HG02852 (cell line): ENCODE data around the gene PICALM.
"Not testable (repeated sequence)": the region's sequence is repeated elsewhere in the genome, so short reads cannot be mapped to it uniquely, and the experiment has no call there.

Source experiments
- ATAC-seq: cut with Tn5 transposase; IDR thresholded peaks from one replicate; pipeline ENCODE4 v1.9.1; 2021; ENCODE audit warnings: mild to moderate bottlenecking, moderate library complexity; ENCODE audit not compliant: unreplicated experiment

The PICALM gene

DNA sequence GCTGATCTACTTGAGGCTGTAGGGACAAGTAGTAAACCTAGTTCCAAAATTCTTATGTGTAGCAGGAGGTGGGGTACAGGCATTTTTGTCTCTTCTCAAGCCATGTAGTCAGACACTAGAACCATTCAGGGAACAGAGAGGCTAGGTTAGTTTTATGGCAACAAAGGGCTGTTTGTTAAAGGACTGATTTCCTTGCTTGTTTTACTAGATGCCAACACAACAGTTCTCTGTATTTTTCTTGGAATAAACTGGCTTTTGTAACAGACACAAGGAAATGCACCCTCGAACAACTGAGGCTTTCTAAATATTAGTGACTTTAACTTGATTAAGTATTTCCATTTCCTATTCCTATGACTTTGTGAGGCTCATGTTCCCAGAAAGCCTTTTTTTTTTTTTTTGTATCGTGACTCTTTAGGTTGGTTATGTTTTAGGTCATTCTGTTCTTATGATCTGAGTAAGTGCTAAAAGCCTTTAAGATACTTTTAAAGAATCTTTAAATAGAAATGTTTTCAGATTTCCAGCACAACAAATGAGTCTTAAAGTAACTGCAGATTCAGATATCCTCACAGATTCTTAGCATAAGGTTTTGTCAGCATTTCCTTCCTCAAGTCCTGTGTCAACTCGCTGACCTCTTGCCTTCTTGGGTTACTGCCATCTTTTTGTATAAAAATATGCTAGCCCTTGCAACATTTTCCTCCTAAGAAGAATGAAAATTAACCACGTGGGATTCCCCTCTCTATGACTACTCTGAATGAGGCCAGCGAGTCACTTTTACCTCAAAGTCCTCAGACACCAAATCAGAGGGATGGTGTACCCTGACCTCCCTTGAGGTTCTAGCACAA is 121.2 kb downstream of the PICALM start:
- ATAC-seq: no peak

GRCh38 chr11:85946221-85946620 is 122.7 kb downstream of the PICALM start:
- ATAC-seq: no peak

- ATAC-seq: no peak
These were observed 123.1 kb downstream of the PICALM start for GRCh38 chr11:85945788-85946187.

GRCh38 chr11:85945296-85945695 is 123.6 kb downstream of the PICALM start:
- no peak for ATAC-seq

- peak; percentile 68 for ATAC-seq
These were observed 127.4 kb downstream of the PICALM start for GRCh38 chr11:85941380-85941973.

GRCh38 chr11:85939099-85940015 is 129.5 kb downstream of the PICALM start:
- ATAC-seq: no peak

DNA sequence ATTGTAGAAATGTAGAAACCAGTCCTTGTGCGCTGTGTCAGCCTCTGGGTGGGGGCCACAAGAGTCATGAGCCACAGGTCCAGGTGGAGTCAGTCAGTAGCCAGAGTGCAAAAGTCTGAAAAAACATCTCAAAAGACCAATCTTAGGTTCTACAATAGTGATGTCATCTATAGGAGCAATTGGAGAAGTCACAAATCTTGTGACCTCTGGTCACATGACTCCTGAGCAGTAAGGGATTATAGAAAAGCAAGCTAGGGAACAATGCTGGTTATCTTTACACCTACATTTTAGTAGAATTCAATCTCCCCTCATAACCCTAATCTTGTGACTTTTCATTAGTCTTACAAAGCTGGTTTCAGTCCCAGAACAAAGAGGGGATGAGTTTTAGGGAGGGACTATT is 131.0 kb downstream of the PICALM start:
- no peak for ATAC-seq

- no peak for ATAC-seq
These were observed 133.1 kb downstream of the PICALM start for GRCh38 chr11:85935751-85936150.

DNA sequence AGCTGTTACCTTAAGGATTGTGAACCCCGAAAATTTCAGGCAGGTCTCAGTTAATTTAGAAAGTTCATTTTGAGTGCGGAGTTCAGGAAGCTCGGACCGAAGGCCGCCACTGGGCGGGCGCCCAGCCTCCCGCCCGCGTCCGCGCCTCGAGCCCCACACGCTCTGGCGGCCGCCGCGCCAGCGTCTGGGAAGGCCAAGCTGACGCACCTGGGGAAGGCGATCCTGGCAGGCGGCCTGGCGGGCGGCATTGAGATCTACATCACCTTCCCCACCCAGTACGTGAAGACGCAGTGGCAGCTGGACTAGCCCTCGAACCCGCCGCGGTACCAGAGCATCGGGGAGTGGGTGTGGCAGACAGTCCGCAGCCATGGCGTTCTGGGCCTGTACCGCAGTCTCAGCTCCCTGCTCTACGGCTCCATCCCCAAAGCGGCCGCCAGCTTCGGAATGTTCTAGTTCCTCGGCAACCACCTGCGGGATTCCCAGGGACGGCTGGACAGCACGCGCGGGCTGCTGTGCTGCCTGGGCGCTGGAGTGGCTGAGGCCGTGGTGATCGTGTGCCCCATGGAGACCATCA is 134.2 kb downstream of the PICALM start:
- ATAC-seq: no peak

DNA sequence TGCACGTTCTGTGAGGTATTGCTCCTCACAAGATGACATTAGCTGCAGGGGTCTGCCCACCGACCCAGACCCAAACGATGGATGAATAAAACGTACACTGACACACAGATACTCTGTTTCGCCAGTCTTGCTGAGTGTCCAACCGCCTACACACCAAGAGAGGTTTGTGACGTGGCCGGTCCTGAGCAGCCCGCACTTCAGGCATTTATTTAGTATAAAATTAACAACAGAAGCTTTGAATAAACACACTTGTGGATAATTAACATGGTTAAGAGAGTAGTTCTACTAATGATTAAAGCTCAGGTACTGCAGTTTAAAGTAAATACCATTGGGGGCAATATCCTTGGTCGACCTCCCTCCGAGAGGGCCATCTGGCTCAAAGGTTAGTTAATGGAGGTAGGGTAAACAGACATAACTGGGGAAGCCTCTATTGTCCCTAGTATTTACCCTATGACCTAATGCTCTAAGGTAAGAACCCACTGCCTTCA is 138.0 kb downstream of the PICALM start:
- no peak for ATAC-seq

- not testable (repeated sequence) for ATAC-seq
These were observed 142.2 kb downstream of the PICALM start for GRCh38 chr11:85926653-85927214.

DNA sequence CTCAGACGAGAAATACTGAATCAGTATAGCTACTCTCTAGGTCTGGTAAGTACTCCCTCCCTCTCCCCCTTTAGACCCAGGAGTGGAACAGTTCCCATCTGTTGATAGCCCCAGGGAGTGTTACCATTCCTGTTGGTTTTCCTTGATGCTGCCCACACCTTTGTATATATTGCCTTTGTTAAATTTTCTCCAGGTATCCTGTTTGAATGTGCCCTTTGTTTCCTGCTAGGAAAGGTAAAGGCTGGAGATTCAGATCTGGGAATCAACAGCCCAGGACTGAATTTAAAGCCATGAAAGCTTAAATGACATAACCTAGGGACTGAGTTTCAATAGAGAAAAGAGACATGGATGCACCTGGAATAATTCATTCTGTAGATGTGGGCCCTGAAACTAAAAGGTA is 145.4 kb downstream of the PICALM start:
- ATAC-seq: no peak

DNA sequence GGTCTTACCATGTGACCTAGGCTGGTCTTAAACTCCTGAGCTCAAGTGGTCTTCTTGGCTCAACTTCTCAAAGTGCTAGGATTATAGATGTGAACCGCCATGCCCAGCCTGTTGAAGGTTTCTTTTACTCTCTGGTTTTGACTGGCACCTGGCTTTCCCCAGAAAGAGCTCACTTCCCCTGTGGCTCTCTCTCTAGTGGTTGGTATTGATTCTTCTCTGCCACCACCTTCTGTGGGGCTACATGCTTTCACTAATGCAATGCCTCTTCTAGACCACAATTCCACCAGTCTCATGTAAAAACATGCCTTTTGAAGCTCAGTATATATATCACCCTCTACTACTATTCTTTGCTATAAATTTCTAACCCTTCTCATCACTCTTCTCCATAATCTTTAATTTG is 146.5 kb downstream of the PICALM start:
- ATAC-seq: no peak

DNA sequence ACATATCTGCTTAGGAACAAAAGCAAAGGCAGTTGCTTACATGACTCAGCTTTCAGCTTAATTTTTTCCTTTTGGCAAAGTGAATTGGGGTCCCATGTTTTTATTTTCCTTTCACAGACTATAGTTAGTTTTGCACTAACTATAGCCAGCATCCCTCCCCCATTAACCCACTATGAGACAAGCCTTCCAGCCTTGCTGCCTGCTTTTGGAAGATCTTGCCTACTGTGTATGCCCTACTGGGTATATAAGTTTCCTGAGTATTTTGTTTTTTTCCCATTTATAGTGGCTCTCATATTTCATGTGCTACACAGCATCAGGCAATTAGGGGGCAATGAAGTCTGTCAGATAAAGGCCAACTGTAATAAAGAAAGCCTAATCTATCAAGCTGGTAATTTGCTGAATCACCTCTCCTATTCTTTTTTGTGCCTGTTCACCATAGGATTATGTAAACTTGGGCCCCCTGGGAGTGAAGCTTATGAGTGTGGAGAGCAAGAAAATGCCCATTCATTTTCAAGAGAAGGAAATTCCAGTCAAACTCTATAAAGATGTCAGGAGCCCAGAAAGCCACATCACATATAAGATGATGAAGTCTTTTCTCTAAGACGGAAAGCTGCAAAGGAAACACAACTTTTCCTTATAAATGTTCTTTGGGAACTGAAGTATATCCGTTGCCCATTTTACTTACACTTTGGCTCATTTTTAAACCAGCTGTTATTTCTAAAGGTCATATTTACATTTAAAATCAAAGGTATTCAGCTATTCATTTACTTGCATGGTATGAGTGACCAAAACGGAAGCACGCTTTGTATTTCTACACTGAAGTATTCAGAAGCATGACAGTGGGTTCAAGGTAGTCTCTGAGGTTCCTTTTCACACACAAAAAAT is 149.7 kb downstream of the PICALM start:
- no peak for ATAC-seq

GRCh38 chr11:85914425-85914824 is 154.5 kb downstream of the PICALM start:
- ATAC-seq: no peak

GRCh38 chr11:85913513-85913912 is 155.4 kb downstream of the PICALM start:
- ATAC-seq: no peak

- ATAC-seq: no peak
These were observed 156.5 kb downstream of the PICALM start for GRCh38 chr11:85912414-85912813.
